GDM1 (cell line): ENCODE measurements around the gene MYO1D.

Source experiments
- DNase-seq: peaks from one replicate; lab custom pipeline; 2025; lab: John Stamatoyannopoulos, UW

Gene MYO1D

GRCh38 chr17:32819035-32819434 lies 57.9 kb downstream of the MYO1D start:
- no peak for DNase-seq

- DNase-seq: no peak
These were observed 61.5 kb downstream of the MYO1D start for GRCh38 chr17:32815460-32815859.

- DNase-seq: no peak
These were observed 62.1 kb downstream of the MYO1D start for GRCh38 chr17:32814836-32815235.

- DNase-seq: no peak
These were observed 63.9 kb downstream of the MYO1D start for GRCh38 chr17:32813021-32813420.

GRCh38 chr17:32810690-32811089 lies 66.2 kb downstream of the MYO1D start:
- DNase-seq: no peak

- DNase-seq: no peak
These were observed 69.3 kb downstream of the MYO1D start for GRCh38 chr17:32807577-32807976.

GRCh38 chr17:32806646-32807045 lies 70.3 kb downstream of the MYO1D start:
- DNase-seq: no peak

GRCh38 chr17:32805029-32805976 lies 71.6 kb downstream of the MYO1D start:
- DNase-seq: no peak

GRCh38 chr17:32803544-32803943 lies 73.4 kb downstream of the MYO1D start:
- no peak for DNase-seq

GRCh38 chr17:32802306-32802705 lies 74.6 kb downstream of the MYO1D start:
- no peak for DNase-seq

- DNase-seq: no peak
These were observed 75.3 kb downstream of the MYO1D start for GRCh38 chr17:32801641-32802040.

GRCh38 chr17:32801193-32801592 lies 75.7 kb downstream of the MYO1D start:
- DNase-seq: no peak

GRCh38 chr17:32798938-32799337 lies 78.0 kb downstream of the MYO1D start:
- no peak for DNase-seq

GRCh38 chr17:32795339-32795979 lies 81.5 kb downstream of the MYO1D start:
- no peak for DNase-seq

GRCh38 chr17:32794533-32795246 lies 82.2 kb downstream of the MYO1D start:
- no peak for DNase-seq

- no peak for DNase-seq
These were observed 83.1 kb downstream of the MYO1D start for GRCh38 chr17:32793841-32794240.

- DNase-seq: no peak
These were observed 84.7 kb downstream of the MYO1D start for GRCh38 chr17:32792207-32792606.

GRCh38 chr17:32786169-32786568 lies 90.8 kb downstream of the MYO1D start:
- DNase-seq: no peak

GRCh38 chr17:32784113-32784512 lies 92.8 kb downstream of the MYO1D start:
- no peak for DNase-seq

GRCh38 chr17:32783602-32784001 lies 93.3 kb downstream of the MYO1D start:
- peak; percentile 7 for DNase-seq

GRCh38 chr17:32780721-32781120 lies 96.2 kb downstream of the MYO1D start:
- DNase-seq: no peak

GRCh38 chr17:32777922-32778321 lies 99.0 kb downstream of the MYO1D start:
- no peak for DNase-seq

- no peak for DNase-seq
These were observed 99.5 kb downstream of the MYO1D start for GRCh38 chr17:32777436-32777835.
